ENCODE data around the gene MAML3. TPM values are rescaled to one million over a fixed set of nuclear protein-coding genes. Genes with fewer than 3 reads are reported as not detected.
A peak's percentile ranks its signal among the peaks of the same experiment; 100 is the strongest.

Gene MAML3
- total and polyA plus RNA-seq, 12 donors = 1.1 to 4.6 (median 2.6) TPM

DNA sequence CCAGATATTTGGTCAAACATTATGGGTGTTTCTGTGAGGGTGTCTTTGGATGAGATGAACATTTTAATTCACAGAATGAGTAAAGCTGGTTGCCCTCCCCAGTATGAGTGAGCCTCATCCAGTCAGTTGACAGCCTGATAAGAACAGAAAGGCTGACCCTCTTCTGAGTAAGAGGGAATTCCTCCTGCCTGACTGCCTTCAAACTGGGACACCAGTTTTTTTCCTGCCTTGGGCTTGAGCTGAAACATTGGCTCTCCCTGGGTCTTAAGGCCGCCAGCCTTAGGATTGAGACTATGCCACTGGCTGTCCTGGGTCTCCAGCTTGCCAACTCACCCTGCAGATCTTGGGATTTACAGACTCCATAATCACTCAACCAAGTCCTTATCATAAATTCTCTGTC is 14.5 kb upstream of the MAML3 start:
- Histone ChIP-seq H3K36me3 (no peaks in the 10 kb centered on the region), H3K4me3 (no peak overlapping the region), H3K27ac (no peak overlapping the region), H3K27me3 (no peaks in the 10 kb centered on the region), H3K4me1 (peaks cover 0 to 1% (median 0%) of the 10 kb centered on the region in 9 donors), H3K9me3 (peaks cover 0 to 18% (median 0%) of the 10 kb centered on the region in 11 donors)
- WGBS, 2 donors = 93 to 100% methylated on average over 1 of the region's 1 CpG
- DNase-seq (no peak), ATAC-seq (no peak)
- TF ChIP-seq, protein P1, sequence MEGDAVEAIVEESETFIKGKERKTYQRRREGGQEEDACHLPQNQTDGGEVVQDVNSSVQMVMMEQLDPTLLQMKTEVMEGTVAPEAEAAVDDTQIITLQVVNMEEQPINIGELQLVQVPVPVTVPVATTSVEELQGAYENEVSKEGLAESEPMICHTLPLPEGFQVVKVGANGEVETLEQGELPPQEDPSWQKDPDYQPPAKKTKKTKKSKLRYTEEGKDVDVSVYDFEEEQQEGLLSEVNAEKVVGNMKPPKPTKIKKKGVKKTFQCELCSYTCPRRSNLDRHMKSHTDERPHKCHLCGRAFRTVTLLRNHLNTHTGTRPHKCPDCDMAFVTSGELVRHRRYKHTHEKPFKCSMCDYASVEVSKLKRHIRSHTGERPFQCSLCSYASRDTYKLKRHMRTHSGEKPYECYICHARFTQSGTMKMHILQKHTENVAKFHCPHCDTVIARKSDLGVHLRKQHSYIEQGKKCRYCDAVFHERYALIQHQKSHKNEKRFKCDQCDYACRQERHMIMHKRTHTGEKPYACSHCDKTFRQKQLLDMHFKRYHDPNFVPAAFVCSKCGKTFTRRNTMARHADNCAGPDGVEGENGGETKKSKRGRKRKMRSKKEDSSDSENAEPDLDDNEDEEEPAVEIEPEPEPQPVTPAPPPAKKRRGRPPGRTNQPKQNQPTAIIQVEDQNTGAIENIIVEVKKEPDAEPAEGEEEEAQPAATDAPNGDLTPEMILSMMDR (IDR thresholded peaks at IDR 0.05) = no peak
- intact Hi-C loops (cut with DNase I) = no loop called here

DNA sequence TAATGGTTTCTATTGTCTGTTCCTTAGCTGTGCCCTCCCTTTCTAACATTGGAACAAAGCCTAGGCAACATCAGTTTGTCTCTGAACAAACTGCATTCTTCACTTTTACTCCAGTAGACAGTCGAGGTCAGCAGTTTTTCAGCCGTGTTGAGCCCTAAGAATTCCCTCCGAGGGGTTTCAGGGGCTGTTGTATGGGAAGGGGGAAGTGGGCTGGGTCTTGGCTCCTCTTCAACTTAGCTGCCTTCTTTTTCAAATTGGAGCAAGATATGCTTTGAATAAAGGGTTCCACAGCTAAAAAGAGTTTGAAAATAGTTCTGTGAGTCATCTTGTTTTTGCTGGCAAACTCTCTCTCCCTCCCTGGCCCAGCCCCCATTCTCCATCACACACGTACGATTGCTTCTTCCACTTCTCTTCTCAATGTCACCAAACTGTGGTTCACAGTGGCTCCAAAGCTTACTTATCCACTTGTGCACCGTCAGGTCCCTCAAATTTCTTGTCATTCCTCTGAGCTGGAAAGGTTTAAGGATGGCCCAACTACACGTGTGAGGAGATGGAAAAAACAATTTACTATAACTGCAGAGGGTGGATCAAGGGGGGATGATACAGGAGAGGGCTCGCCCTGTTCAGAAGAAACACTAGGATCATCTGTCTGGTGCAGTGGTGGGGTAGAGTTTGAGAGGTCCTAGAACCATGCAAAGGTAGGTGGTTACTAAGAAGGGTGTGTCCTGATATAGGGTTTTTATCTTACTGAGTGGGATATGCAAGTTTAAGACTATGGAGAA is 9.2 kb upstream of the MAML3 start:
- DNase-seq (peak in 1 of 2 donors; percentile 16), ATAC-seq (peak in 3 of 8 donors; percentile 44 to 64 (median 50))
- WGBS, 2 donors = 48 to 59% methylated on average over 8 of the region's 8 CpGs
- intact Hi-C loops (cut with DNase I) = no loop called here
- peaks cover 0 to 20% (median 4%) of the 10 kb centered on the region in 9 donors for H3K4me1 ChIP-seq
- TF ChIP-seq, protein P1 (IDR thresholded peaks at IDR 0.05) = no peak
- no peaks in the 10 kb centered on the region for H3K36me3 ChIP-seq
- H3K27me3 ChIP-seq = no peaks in the 10 kb centered on the region
- peak overlapping the region in 2 of 10 donors; percentile 8 to 23 for H3K4me3 ChIP-seq
- H3K27ac ChIP-seq = peak overlapping the region in 2 of 10 donors; percentile 5 to 65
- H3K9me3 ChIP-seq = peaks cover 0 to 18% (median 0%) of the 10 kb centered on the region in 11 donors

DNA sequence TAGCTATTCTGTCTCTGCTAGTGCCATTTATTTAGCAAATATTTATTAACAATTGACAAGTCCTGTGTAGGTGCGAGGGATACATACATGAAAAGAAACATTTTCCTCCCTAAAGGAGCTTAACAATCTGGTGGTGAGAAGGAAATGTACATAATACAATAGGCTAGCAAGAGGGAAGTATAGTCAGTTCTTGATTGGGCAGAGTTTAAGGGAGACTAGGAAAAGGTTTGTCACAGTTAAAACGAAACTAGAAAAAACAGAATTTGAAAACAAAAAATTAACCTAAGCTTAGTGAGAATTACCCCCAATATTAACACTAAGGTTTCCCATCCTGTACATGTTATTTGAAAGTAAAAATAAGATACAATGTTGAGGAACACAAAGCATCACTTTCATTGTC is 8.6 kb upstream of the MAML3 start:
- 80 to 83% methylated on average over 2 of the region's 2 CpGs for WGBS, 2 donors
- no peak for DNase-seq
- H3K36me3 ChIP-seq = no peaks in the 10 kb centered on the region
- H3K27me3 ChIP-seq = no peaks in the 10 kb centered on the region
- H3K27ac ChIP-seq = peak overlapping the region in 2 of 10 donors; percentile 5 to 65
- peaks cover 0 to 12% (median 0%) of the 10 kb centered on the region in 11 donors for H3K9me3 ChIP-seq
- peak overlapping the region in 2 of 10 donors; percentile 8 to 23 for H3K4me3 ChIP-seq
- no peak for ATAC-seq
- TF ChIP-seq, protein P1 (IDR thresholded peaks at IDR 0.05) = no peak
- intact Hi-C loops (cut with DNase I) = no loop called here
- peaks cover 0 to 23% (median 4%) of the 10 kb centered on the region in 9 donors for H3K4me1 ChIP-seq

DNA sequence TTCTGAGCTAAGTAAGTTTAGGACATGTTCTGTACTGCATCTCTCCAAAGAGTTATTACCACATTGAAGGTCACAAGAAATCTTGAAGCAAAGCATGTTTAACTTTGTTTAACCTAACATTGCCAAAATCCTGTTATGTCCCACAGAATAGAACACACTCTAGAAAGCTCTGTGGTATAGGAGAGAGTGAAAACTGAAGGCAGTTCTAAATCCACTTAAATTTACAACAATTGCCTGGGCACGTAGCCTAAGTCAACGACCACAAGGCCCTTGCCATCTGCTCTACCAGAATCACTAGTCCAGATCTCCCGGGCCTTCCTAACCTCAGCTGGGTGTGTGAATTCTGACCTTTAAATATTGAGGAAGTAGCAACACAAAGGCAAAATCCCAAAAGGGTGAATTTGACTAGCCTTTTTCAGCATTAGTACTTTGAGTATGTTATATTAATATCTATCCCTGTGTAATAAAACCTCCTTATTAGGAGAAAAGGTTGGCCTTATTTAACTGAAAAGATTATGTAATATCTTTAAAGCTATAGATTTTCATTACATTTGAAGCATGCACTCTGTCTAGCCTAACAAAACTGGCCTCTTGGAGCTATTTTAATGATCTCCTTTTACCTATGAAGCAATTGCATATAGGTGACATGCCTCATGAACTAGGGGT is 4.5 kb upstream of the MAML3 start:
- no peaks in the 10 kb centered on the region for H3K36me3 ChIP-seq
- ATAC-seq = no peak
- H3K4me3 ChIP-seq = no peak overlapping the region
- no peaks in the 10 kb centered on the region for H3K27me3 ChIP-seq
- 50 to 54% methylated on average over 3 of the region's 3 CpGs for WGBS, 2 donors
- H3K4me1 ChIP-seq = peaks cover 0 to 47% (median 4%) of the 10 kb centered on the region in 9 donors
- peak overlapping the region in 1 of 10 donors; percentile 30 for H3K27ac ChIP-seq
- TF ChIP-seq, protein P1 (IDR thresholded peaks at IDR 0.05) = no peak
- peaks cover 0 to 7% (median 0%) of the 10 kb centered on the region in 11 donors for H3K9me3 ChIP-seq
- intact Hi-C loops (cut with DNase I) = loop anchor here in 5 of 10 donors (5.0 to 10.0 kb wide), 6 partner anchors 79 to 166 kb away; no protein-coding TSS in a partner anchor
- no peak for DNase-seq

Data from heart right ventricle (tissue), 16 donors.